Measurements from ENCODE around the gene RAB36. TPM values are rescaled to one million over a fixed set of nuclear protein-coding genes. Genes with fewer than 3 reads are reported as not detected.

The RAB36 gene
- total and polyA plus RNA-seq, 9 of the 15 experiments (the other 6 are each of a cell fraction or from before 2014, with no cell fraction given) = 0.04 to 0.50 (median 0.08) TPM; not detected in 3

DNA sequence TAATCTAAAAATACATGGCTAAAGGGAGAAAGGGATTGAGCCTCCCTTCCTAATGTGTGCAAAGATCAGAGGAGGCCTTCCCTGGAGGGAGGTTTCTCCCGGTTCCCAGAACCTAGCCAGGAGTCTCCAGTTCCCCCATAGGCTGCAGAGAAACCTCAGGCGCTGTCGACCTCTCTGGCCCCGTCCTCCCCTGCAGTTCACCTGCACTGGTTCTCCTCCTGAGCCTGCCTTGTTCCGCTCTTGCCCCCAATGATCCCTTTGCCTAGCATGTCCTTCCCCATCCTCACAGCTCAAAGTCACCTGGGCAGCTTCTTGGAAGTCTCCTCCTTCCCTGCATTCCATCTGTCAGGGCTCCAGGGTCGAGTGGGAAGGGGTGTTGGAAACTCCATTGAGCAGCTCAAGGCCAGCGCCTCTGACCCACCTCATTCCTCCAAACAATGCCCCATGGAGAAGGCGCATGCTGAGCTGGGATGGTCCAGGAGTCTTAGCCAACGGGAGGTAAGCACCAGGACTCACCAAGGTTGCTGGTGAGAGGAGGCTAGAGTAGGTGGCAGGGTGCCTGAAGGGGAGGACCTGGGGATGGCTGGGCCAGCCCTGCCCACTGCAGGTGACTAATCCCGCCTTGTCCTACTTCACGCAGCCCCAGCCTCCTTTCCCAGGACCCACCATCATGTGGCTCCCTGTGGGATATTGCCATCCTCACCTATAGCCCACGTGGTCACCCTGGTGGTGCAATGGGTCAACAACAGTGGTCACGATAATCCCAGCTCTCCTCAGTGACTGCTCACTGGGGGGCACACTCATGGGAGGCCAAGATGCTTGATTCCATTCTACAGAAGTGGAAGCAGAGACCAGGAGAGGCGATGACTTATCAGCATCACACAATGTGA is 18.9 kb upstream of the RAB36 start:
- DNase-seq (ENCODE audit: extremely low read depth in 1 of 4, low spot score in 3 of 4) = peak in 3 of 4 experiments; percentile 60 to 69 (median 60)
- no peak for FAIRE-seq
- in situ Hi-C loops (cut with MboI) = loop anchor here (5.0 kb wide), 2 partner anchors 159 to 279 kb away; no protein-coding TSS in a partner anchor
- ChIA-PET POLR2A (interaction anchor here (0.6 to 8.6 kb wide), 12 partner anchors 8 to 171 kb away, joined by 3 to 68 read pairs (median 6); partner anchors contain the start of genes RAB36 and RSPH14), CTCF (ENCODE audit: low intra/inter-chr PET ratio) (interaction anchor here (0.6 to 12.0 kb wide), 6 partner anchors 17 to 1410 kb away, joined by 3 to 549 read pairs (median 4); no protein-coding TSS in a partner anchor)
- ATAC-seq = no peak
- Histone ChIP-seq H3K9me3 (replicated peaks; ENCODE audit: control insufficient read depth, insufficient read depth, low read depth, low read length) (no peaks in the 10 kb centered on the region), H3K27ac (ENCODE audit: extremely low read depth, low read depth, low read length) (no peak overlapping the region), H4K20me1 (replicated peaks; ENCODE audit: control insufficient read depth, insufficient read depth, low read length) (peaks cover 72% of the 10 kb centered on the region), H2AFZ (ENCODE audit: low read depth, low read length) (no peak overlapping the region), H3K4me2 (ENCODE audit: insufficient read depth, low read length) (no peak overlapping the region), H3K79me2 (ENCODE audit: control insufficient read depth, insufficient read depth, low read length) (no peaks in the 10 kb centered on the region), H3K27me3 (ENCODE audit: control insufficient read depth in 2 of 2, insufficient read depth in 2 of 2, low read length in 2 of 2) (peaks cover 51 to 80% of the 10 kb centered on the region in 2 experiments), H3K4me1 (replicated peaks in 1 of 2; ENCODE audit: control insufficient read depth in 2 of 2, insufficient read depth in 2 of 2, low read length in 2 of 2) (peaks cover 0 to 9% of the 10 kb centered on the region in 2 experiments; a peak in 2 of 5 replicates), H3K4me3 (no peak overlapping the region), H3K9ac (ENCODE audit: insufficient read depth in 1 of 2, low read depth in 2 of 2, low read length in 2 of 2) (peak overlapping the region in 1 of 2 experiments; percentile 3; a peak in 1 of 4 replicates), H3K36me3 (ENCODE audit: control insufficient read depth, insufficient read depth, low read length) (no peaks in the 10 kb centered on the region), H3K9me1 (ENCODE audit: control insufficient read depth, insufficient read depth, low read length) (peaks cover 15% of the 10 kb centered on the region)
- BruUV-seq (replicated peaks) = no TSS peak
- intact Hi-C loops (cut with micrococcal nuclease) = loop anchor here (10.0 kb wide), 1 partner anchor 662 kb away; no protein-coding TSS in a partner anchor
- 1% methylated on average over 14 of the region's 14 CpGs for WGBS (ENCODE audit: insufficient coverage, low coverage, missing lambda C conversion rate)
- TF ChIP-seq, protein P1, sequence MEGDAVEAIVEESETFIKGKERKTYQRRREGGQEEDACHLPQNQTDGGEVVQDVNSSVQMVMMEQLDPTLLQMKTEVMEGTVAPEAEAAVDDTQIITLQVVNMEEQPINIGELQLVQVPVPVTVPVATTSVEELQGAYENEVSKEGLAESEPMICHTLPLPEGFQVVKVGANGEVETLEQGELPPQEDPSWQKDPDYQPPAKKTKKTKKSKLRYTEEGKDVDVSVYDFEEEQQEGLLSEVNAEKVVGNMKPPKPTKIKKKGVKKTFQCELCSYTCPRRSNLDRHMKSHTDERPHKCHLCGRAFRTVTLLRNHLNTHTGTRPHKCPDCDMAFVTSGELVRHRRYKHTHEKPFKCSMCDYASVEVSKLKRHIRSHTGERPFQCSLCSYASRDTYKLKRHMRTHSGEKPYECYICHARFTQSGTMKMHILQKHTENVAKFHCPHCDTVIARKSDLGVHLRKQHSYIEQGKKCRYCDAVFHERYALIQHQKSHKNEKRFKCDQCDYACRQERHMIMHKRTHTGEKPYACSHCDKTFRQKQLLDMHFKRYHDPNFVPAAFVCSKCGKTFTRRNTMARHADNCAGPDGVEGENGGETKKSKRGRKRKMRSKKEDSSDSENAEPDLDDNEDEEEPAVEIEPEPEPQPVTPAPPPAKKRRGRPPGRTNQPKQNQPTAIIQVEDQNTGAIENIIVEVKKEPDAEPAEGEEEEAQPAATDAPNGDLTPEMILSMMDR (IDR thresholded peaks at IDR 0.05 in 2 of 3, conservative IDR thresholded peaks at IDR 0.05 in 1 of 3; ENCODE audit: insufficient read depth in 2 of 3, low read depth in 1 of 3, low read length in 3 of 3) = 0 out of 6 replicates have a peak, but pooled peaks of 1 of the 3 experiments have one; percentile 1
- TF ChIP-seq NFIC (IDR thresholded peaks at IDR 0.05) = no peak
- no peak for TF ChIP-seq BCOR (IDR thresholded peaks at IDR 0.05)
- no peak for TF ChIP-seq KLF6 (CRISPR knock-in tag; IDR thresholded peaks at IDR 0.05; ENCODE audit: borderline replicate concordance)
- no peak for TF ChIP-seq GATA2 (CRISPR knock-in tag; IDR thresholded peaks at IDR 0.05)
- TF ChIP-seq YY1 (IDR thresholded peaks at IDR 0.05; ENCODE audit: borderline replicate concordance in 1 of 3, control insufficient read depth in 1 of 3, extremely low read depth in 1 of 3, insufficient read depth in 3 of 3, insufficient read length in 1 of 3, insufficient replicate concordance in 2 of 3, low read depth in 1 of 3, low read length in 2 of 3) = no peak
- TF ChIP-seq HMG20A (CRISPR knock-in tag; conservative IDR thresholded peaks at IDR 0.05) = no peak
- TF ChIP-seq, protein P2, sequence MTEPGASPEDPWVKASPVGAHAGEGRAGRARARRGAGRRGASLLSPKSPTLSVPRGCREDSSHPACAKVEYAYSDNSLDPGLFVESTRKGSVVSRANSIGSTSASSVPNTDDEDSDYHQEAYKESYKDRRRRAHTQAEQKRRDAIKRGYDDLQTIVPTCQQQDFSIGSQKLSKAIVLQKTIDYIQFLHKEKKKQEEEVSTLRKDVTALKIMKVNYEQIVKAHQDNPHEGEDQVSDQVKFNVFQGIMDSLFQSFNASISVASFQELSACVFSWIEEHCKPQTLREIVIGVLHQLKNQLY (CRISPR knock-in tag; conservative IDR thresholded peaks at IDR 0.05) = 0 out of 4 replicates have a peak, but pooled peaks of 1 of the 2 experiments have one; percentile 85
- no peak for TF ChIP-seq CC2D1A (IDR thresholded peaks at IDR 0.05)
- no peak for TF ChIP-seq ZNF589 (CRISPR knock-in tag; IDR thresholded peaks at IDR 0.05; ENCODE audit: low read depth)
- TF ChIP-seq ZNF695 (CRISPR knock-in tag; IDR thresholded peaks at IDR 0.05) = no peak
- TF ChIP-seq, protein P3, sequence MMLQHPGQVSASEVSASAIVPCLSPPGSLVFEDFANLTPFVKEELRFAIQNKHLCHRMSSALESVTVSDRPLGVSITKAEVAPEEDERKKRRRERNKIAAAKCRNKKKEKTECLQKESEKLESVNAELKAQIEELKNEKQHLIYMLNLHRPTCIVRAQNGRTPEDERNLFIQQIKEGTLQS (IDR thresholded peaks at IDR 0.05) = no peak
- TF ChIP-seq, protein P3 (CRISPR knock-in tag; conservative IDR thresholded peaks at IDR 0.05) = peak; percentile 30; the same call in 1 of the 2 replicates
- no peak for TF ChIP-seq POLR2AphosphoS2 (IDR thresholded peaks at IDR 0.05; ENCODE audit: low read length)
- TF ChIP-seq CHD1 (IDR thresholded peaks at IDR 0.05; ENCODE audit: low read length) = no peak
- no peak for TF ChIP-seq SUPT5H (IDR thresholded peaks at IDR 0.05)
- peak in 1 of 2 experiments; percentile 23; a peak in 1 of 4 replicates for TF ChIP-seq RAD21 (CRISPR knock-in tag; conservative IDR thresholded peaks at IDR 0.05 in 1 of 2, IDR thresholded peaks at IDR 0.05 in 1 of 2)

Measured in K562 (cell line).